OCI-LY7 (cell line): Measurements from ENCODE around the gene SLBP. TPM values are rescaled to one million over a fixed set of nuclear protein-coding genes. Genes with fewer than 3 reads are reported as not detected.
A peak's percentile ranks its signal among the peaks of the same experiment; 100 is the strongest.

Source experiments
- BruUV-seq: library from RNA; stranded (reverse); fragments of 400-500 nt; replicated peaks from 2 replicates; lab custom pipeline; 2021; lab: Mats Ljungman, UMichigan
- CTCF ChIA-PET: fragments of 300-600 bp; sonication (Branson Sonifier 250); formaldehyde crosslinking; loops from one replicate; lab custom pipeline; 2022; ENCODE audit warnings: antibody characterized with exemption; ENCODE audit not compliant: unreplicated experiment; lab: Charles Lee
- POLR2A ChIA-PET: fragments of 300-600 bp; sonication (Branson Sonifier 250); formaldehyde crosslinking; loops from one replicate; lab custom pipeline; 2022; ENCODE audit warnings: antibody characterized with exemption; lab: Charles Lee
- DNase-seq: peaks from one replicate; pipeline ENCODE4 v3.0.0-alpha.2; 2015; ENCODE audit warnings: low spot score
- H2AFZ ChIP-seq: fragments of 200-600 bp; sonication (generic), shearing (Covaris generic); 2 replicates; pipeline ENCODE4 v1.6.1; 2014; ENCODE audit warnings: mild to moderate bottlenecking, antibody characterized with exemption, low read length, moderate library complexity
- H3K27ac ChIP-seq: fragments of 200-600 bp; sonication (generic); 2 replicates; pipeline ENCODE4 v1.5.1; 2014; ENCODE audit warnings: mixed run types, low read depth, mild to moderate bottlenecking, moderate library complexity, low read length, inconsistent platforms; ENCODE audit not compliant: poor library complexity, severe bottlenecking
- H3K36me3 ChIP-seq: fragments of 200-600 bp; sonication (generic); 2 replicates; pipeline ENCODE4 v1.6.1; 2014; ENCODE audit warnings: mild to moderate bottlenecking, antibody characterized with exemption, low read length, moderate library complexity, mixed read lengths; ENCODE audit not compliant: insufficient read depth
- H3K4me1 ChIP-seq: fragments of 200-600 bp; sonication (generic); 2 replicates; pipeline ENCODE4 v1.5.1; 2014; ENCODE audit warnings: mild to moderate bottlenecking, low read length; ENCODE audit not compliant: insufficient read depth, poor library complexity, severe bottlenecking
- H3K4me2 ChIP-seq: fragments of 200-600 bp; sonication (generic); 2 replicates; pipeline ENCODE4 v1.6.1; 2014; ENCODE audit warnings: mild to moderate bottlenecking, low read length
- H3K4me3 ChIP-seq: fragments of 200-600 bp; sonication (generic); 2 replicates; pipeline ENCODE4 v1.5.1; 2014; ENCODE audit warnings: mild to moderate bottlenecking, low read depth, low read length; ENCODE audit not compliant: poor library complexity, severe bottlenecking
- H3K79me2 ChIP-seq: fragments of 200-600 bp; sonication (generic); 2 replicates; pipeline ENCODE4 v1.6.1; 2016; ENCODE audit warnings: low read depth, mild to moderate bottlenecking, low read length, moderate library complexity, mixed read lengths; ENCODE audit not compliant: insufficient read depth
- H3K9me2 ChIP-seq: fragments of 200-600 bp; sonication (generic); 2 replicates; pipeline ENCODE4 v1.6.1; 2016; ENCODE audit warnings: mild to moderate bottlenecking, low read length, mixed read lengths; ENCODE audit not compliant: insufficient read depth
- H3K9me3 ChIP-seq: fragments of 200-600 bp; sonication (generic); 2 replicates; pipeline ENCODE4 v1.6.1; 2014; ENCODE audit warnings: mild to moderate bottlenecking, mixed run types, low read length, mixed read lengths
- H4K20me1 ChIP-seq: fragments of 200-600 bp; sonication (generic); 2 replicates; pipeline ENCODE4 v1.6.1; 2014; ENCODE audit warnings: mild to moderate bottlenecking, antibody characterized with exemption, low read length, moderate library complexity, mixed read lengths; ENCODE audit not compliant: insufficient read depth
- EZH2phosphoT487 ChIP-seq: fragments of 200-600 bp; sonication (generic); IDR thresholded peaks from 2 replicates; pipeline ENCODE4 v1.6.1; 2018; ENCODE audit warnings: low read depth, borderline replicate concordance, mild to moderate bottlenecking, mixed run types, antibody characterized with exemption, low read length, moderate library complexity, mixed read lengths
- intact Hi-C: fragments of 100-400 bp; cut with micrococcal nuclease; formaldehyde crosslinking; loops from one replicate; pipeline ENCODE4 v1.10.0; 2022; ENCODE audit not compliant: unreplicated experiment
- total RNA-seq, 2 experiments: library from RNA; depleted of rRNA in 1 of 2; stranded (reverse); fragments of >200 nt in 1 of 2; shearing (Covaris generic) in 1 of 2; gene quantifications; 2 replicates each; pipeline ENCODE4 v1.2.3, GENCODE V29; 2014 to 2022
- TF ChIP-seq, protein P1 (sequence below): fragments of 200-600 bp; sonication (generic); conservative IDR thresholded peaks from 2 replicates; pipeline ENCODE4 v1.5.1; 2014; ENCODE audit warnings: mild to moderate bottlenecking, antibody characterized with exemption, low read length, moderate library complexity, mixed read lengths

SLBP gene
- total RNA-seq, 2 experiments from 2014 or later = 159 to 196 TPM

DNA sequence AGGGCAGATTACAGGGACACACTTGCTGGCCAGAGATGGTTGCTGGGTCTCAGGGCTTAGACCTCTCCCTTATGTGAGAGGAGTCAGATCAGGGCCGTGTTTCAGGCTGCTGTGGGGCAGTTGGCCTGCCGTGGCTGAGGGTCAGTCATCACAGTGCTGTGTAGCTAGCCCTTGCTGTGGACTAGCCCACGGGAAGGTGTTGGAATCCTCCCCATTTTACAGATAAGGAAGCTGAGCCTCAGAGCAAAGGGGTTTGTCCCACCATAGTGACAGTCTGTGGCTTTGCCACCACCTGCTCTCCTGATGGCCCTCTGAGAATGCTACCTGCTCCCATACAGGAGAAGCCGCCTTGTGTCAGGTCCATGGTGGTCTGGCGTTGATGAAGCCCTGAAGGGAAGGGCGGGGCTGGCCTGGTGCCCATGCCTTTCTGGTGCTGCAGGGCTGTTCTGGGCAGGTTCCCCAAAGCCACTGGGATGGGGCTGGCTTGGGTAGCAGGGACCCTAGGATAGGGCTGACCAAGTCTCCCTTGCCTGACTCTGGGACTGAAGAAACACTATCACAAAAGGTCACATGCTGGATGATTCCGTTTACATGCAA is 25.6 kb downstream of the SLBP start:
- ChIA-PET POLR2A (no interaction called here), CTCF (no interaction called here)
- no TSS peak for BruUV-seq
- no peak for DNase-seq
- TF ChIP-seq EZH2phosphoT487 = no peak
- TF ChIP-seq, protein P1, sequence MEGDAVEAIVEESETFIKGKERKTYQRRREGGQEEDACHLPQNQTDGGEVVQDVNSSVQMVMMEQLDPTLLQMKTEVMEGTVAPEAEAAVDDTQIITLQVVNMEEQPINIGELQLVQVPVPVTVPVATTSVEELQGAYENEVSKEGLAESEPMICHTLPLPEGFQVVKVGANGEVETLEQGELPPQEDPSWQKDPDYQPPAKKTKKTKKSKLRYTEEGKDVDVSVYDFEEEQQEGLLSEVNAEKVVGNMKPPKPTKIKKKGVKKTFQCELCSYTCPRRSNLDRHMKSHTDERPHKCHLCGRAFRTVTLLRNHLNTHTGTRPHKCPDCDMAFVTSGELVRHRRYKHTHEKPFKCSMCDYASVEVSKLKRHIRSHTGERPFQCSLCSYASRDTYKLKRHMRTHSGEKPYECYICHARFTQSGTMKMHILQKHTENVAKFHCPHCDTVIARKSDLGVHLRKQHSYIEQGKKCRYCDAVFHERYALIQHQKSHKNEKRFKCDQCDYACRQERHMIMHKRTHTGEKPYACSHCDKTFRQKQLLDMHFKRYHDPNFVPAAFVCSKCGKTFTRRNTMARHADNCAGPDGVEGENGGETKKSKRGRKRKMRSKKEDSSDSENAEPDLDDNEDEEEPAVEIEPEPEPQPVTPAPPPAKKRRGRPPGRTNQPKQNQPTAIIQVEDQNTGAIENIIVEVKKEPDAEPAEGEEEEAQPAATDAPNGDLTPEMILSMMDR = no peak
- Histone ChIP-seq H3K36me3 (peaks cover 28% of the 10 kb centered on the region), H3K79me2 (no peaks in the 10 kb centered on the region), H3K27ac (no peak overlapping the region), H4K20me1 (no peaks in the 10 kb centered on the region), H3K9me2 (no peaks in the 10 kb centered on the region), H2AFZ (no peak overlapping the region), H3K4me3 (no peak overlapping the region), H3K4me1 (peaks cover 13% of the 10 kb centered on the region), H3K4me2 (no peak overlapping the region), H3K9me3 (no peaks in the 10 kb centered on the region)
- intact Hi-C loops = no loop called here

DNA sequence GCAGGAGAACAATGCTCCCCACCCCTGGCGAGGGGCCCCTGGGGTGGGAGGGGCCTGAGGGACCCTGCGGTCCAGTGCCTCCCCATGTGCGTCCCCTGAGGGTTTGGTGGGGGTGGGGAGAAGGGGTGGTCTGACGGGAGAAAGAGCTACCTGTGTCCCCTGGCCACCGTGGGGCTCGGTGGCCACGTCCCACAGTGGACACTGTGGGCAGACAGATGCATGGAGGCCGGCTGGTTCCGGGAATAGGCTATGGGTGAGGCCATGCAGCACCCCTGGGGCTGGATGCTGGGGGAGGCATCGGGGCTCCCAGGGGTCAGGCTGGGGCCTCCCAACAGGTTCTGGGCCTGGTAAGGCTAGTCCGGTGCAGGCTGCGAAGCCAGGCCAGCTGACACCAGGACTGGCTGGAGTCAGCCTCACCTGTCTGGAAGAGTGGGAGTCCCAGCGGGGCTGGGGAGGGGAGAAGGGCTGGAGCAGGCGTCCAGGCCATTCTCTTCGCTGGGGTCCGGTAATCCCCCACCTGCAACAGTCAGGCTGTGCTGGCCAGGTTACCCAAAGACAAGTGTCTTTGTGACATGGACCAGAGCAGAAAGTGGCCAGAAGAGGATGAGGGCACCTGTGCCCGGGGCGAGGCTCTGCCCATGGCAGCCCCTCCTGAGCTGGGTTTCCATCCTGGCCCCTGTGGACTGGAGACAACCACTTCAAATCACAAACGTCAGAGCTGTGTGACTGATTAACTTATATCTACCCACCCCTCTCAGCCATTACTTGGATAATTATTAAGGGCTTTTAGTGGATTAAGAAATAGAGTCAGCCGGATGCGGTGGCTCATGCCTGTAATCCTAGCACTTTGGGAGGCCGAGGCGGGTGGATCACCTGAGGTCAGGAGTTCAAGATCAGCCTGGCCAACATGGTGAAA is 26.6 kb downstream of the SLBP start:
- Histone ChIP-seq H2AFZ (no peak overlapping the region), H3K79me2 (no peaks in the 10 kb centered on the region), H3K4me2 (peak overlapping the region; percentile 39; the same call in 1 of the 2 replicates), H3K4me3 (no peak overlapping the region), H3K4me1 (peaks cover 13% of the 10 kb centered on the region), H3K9me3 (no peaks in the 10 kb centered on the region), H4K20me1 (no peaks in the 10 kb centered on the region), H3K36me3 (peaks cover 18% of the 10 kb centered on the region), H3K9me2 (no peaks in the 10 kb centered on the region), H3K27ac (no peak overlapping the region)
- POLR2A ChIA-PET = no interaction called here
- CTCF ChIA-PET = no interaction called here
- DNase-seq = no peak
- intact Hi-C loops = no loop called here
- TF ChIP-seq EZH2phosphoT487 = no peak
- TF ChIP-seq, protein P1 = no peak
- no TSS peak for BruUV-seq
